HG03066 (cell line): ENCODE results near the gene TFAP2B.

Experiments used
- ATAC-seq: cut with Tn5 transposase; IDR thresholded peaks from one replicate; pipeline ENCODE4 v1.9.1; 2021; ENCODE audit warnings: low read depth; ENCODE audit not compliant: unreplicated experiment

The TFAP2B gene

DNA sequence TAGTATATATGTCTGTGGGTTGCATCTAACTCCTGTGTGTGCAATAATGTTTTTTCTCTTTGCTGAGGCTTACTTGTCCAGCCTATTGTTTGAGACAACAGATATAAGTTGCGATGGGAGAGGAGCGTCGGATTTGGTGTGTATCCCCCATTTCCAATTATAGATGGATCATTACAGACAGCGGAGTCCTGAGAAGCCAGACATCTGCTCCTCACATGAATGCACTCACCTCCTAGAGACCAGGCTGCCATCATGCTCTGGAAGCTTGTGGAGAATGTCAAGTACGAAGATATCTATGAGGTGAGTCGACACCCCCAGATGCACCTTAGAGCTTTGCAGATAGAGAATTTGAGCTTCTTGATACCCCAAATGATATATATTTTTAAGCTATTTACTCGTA lies at the start of gene TFAP2B:
Gene TFAP2B (plus strand): TSS at position 199 of the 400 bp plus-strand sequence. CDS start 21 bp downstream, at position 220.
- no peak for ATAC-seq

DNA sequence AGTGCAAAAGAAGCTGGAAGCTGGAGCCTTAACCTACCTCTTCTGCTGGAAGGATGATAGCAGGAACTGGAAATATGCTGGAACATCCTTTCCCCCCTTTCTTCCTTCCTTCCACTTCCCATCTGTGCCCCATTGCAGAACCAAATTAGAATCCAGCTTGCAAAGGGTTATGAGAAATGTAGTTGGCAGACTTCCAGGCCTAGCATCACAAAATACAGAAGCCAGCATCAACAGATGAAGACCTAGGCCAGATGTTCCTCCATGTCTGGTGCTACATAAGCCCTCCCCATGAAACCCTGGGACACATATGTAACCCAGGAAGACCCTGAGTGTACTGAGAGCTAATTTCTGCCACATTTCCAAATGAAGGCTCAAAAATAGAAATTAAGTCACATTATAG lies 40.0 kb upstream of the TFAP2B start:
- ATAC-seq = no peak

DNA sequence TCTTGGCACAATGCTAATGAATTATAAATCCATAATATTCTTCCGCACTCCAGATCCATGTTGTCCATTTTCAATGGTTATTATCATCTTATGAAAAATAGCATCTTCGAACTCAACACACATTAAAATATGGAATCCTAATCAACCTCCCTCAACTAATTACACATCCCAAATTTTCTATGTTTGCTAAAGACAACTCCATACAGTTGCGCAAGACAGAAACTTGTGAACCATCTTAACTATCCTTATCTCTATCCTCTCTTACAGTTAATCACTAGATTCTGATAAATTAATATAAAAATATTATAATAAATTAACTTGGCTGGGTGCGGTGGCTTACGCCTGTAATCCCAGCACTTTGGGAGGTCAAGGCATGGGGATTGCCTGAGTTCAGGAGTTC lies 38.3 kb upstream of the TFAP2B start:
- no peak for ATAC-seq

DNA sequence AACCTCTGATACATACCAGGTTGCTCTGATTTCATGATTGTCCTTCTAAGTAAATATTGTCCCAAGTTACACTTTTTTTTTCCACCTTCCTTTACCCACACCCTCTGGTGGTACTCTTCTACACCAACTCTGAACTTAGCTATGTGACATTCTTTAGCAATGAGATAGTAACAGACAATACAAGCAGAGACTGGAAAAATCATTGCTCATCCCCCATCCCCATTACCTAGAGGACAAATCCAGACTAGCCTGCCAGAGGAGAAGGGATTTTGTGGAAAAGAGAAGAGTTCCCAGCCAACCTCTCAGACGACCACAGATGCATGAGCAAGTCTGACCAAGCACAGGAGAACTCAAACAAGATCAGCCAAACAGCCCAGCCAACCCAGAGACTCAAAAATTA lies 32.8 kb upstream of the TFAP2B start:
- ATAC-seq = no peak

DNA sequence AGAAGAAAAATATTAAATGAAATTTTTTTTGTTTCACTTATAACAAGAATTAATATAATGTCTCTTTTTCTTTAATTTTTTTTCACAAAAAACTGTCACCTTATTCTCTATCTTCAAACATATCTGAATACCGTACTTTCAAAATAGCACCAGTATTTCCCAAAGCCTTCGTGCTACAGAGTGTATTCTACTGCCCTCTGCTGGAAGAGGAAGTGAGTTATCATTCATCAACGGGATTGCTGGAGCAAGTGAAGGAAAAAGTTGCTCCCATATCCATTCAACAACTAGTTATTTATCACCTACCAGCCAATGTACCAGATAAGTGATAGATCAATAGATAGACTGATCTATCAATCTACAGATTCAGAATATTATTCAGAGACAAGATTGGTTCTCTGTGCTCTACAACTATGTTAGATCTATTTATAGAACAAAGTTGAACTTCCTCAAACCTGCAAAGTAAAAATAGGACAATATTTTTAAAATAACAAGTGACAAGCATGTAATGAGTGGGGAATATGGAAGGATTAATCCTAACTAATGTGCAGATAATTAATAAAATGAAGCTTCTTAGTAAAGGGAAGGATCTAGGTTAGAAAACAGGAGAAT lies 26.7 kb upstream of the TFAP2B start:
- ATAC-seq = peak; percentile 70

DNA sequence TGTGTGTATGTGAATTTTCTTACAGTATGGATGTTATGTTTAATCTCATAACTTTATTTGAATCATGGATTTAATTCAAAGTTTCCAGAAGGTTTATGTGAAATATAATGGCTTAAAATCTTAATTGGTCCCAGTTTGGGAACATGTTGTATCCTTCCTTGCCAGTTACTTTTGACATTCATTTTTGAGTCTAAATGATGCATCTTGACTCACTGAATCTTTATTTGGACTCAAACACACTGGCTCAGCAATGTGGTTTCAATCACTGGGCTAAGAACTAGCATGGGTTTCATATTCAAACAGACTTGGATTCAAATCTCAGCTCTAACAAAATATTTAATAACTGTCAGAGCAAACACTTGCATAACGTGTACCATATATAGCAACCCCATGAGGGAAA lies 25.9 kb upstream of the TFAP2B start:
- no peak for ATAC-seq

DNA sequence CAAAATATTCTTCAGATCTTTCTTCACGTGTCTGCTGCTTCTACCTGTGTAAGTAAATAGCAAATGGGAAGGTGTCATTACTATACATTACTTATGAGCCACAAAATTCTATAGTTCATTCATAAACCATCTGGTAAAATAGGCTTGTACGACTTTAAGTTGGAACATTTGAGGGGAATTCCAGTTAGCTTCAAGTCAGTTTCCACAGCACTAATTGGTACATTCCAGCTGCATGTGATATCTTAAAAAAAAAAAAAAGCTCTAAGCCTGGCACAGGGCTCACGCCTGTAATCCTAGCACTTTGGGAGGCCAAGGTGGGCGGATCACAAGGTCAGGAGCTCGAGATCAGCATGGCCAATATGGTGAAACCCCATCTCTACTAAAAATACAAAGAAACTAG lies 23.1 kb upstream of the TFAP2B start:
- ATAC-seq = no peak

DNA sequence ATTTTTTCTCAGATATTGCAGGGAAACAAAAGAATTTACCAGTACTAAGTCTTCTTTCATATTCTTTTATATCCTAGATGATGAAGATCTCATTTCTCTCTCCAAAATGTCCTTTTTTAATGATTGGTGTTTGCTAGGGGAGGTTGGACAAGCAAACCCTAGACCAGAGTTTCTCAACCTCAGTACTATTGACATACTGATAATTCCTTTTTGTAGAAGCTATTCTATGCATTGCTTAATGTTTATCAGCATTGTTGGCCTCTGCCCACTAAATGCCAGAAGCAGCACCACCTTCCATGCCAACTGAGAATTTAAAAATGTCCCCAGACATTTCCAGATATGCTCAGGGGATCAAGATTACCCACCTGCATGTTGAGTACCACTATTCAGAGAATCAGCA lies 14.4 kb upstream of the TFAP2B start:
- no peak for ATAC-seq

DNA sequence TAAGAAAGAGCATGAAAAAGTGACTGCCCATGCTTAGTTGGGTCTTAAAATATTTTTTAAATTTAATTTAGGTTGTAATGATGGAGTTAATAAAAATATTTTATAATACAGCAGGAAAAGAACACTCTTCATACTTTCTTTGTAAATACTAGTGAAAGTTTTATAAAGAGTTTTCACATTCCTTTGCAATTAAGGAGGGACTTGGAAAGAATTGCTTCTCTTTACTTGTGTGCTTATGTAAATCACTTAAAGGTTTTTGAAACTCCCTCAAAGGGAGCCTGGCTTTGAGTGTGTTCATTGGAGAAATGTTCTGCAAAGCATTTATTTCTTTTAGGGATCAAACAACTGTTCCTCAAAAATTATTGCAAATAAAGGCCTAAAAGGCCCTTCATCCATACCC lies 11.6 kb upstream of the TFAP2B start:
- ATAC-seq = no peak

DNA sequence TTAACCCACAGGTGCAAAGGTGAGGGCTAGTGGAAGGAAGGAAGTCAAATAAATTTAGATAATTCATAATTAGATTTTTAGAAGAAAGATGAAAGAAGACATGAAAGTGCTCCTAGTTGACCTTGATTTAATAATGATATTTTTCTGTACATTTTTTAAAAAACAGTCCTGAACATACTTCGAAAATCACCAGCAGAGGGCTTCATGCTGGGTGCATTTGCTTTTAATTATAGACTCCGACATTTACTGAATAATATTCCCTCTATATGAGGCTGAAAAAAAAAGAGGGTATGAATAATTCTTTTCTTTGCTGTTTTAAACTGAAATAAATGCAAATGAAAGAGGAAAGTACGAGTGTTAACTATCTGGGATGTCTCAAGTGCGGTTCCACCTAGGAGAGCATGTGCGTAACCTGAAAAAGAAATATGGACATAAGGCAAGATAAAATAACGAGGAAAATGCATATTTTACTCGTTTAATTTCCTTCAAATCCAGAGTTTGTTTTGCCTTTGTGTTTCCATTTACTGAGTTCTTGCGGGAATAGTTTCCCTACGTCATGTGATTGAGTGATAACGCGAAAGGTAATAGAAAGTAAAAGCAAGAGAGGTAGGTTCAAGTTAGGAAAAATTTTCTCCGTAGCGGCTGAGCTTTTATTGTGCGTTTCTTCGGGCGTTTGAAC lies 3.1 kb upstream of the TFAP2B start:
- peak; percentile 40 for ATAC-seq

DNA sequence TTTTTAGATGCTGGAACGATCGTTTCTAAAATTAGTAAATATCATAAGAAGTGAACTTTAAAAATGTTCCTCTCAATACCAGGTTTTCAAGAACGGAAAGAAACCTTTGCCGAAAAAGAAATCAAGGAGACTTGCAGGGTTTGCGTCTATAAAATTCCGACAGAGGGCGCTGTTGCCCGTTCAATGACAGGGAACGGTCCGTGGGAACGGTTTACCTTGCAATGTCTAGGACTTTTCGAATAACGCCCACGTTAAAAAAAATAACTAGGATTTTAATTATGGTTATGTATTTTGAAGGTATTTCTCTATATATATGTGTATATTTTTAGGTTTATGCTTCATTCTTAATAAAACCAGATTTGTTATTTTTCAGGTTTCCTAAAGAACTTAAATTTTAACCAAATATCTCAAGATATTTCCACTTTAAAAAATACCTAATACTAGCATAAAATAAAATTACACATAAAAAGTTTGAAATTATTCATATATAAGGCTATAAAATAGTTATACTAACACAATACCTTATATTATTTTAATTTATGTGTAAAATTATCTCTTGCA lies 2.5 kb upstream of the TFAP2B start:
- peak; percentile 83 for ATAC-seq

DNA sequence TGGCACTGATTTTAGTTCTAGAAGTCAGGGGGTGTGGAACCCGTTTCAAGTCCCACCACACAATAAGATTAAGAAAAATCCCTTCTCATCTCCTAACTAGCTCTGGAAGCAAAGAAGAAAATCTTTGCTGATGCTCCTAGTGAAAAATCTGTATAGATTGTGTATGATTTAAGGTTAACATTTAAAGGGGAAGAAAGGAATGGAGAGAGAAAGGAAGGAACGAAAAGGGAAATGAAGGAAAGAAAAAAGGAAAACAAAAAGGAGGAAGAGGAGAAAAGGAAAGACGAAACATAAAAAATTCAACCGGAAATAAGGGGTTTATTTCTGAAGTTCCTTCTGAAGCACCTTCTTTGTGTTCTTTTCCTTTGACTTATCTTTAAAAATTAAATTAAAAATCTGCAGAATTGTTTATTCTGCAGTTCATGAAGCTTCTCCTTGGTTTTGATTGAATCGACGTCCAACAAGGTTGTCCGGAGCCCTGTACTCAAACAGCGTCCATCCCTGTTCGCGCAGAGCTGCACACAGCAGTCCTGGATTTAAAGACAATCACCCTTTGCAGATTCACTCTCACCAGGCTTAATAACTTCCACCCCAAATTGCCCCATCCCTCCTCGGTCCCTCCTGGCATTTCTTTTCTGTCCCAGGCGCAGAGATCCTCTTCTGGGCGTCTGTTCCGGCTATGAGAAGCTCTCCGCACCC lies 1.6 kb upstream of the TFAP2B start:
- no peak for ATAC-seq

DNA sequence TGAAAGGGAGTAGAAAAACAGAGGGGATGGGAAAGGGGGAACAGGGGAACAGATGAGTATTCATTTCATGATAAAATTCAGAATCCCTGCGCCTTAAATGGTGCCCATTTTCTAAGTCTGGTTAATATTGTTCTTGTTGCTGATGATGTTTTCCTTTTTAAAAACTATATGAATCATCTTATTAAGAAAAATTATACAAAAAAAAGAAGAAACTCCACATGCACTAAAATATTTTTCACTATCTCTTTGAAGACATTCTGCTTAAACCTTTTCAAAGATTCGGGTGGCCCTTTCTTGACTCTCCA lies 1.1 kb upstream of the TFAP2B start:
- ATAC-seq = no peak

DNA sequence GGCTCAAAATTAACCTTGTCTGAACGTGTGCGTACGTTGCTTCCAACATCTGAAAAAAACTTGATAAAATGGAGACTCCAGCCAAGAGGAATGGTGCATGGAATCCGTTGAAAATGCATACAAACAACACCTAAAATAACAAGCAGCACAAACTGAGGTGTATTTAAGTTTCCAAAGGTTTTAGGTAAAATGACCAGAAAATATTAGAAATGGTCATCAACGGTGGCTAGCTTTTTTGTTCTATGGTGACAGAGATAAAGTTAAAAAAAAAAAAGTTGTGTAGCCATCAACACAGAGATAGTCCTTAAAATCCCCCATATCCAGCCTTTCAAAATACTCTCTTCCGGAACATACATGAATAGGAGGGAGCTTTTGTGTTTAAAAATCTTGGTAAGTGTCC lies 651 bp upstream of the TFAP2B start:
- ATAC-seq = no peak

DNA sequence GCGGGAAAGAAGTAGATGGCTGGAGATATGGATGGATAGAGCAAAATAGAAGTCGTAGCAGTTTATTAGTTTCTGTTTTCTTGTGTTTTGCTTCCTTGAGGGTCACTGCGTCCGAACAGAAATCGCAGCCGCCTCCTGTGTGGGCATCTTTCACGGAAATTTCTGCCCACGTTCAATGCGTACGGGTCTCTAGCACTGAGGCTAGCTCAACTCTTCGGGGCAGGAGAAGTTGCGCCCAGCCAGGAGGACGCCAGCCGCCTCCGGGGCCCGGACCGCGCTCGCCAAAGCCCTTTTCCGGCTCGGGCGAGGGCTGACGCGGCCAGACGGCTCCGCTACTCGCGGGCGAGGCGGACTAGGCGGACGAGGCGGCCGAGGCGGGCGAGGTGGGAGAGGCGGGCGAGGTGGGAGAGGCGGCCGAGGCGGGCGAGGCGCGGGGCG lies 814 bp downstream of the TFAP2B start:
- no peak for ATAC-seq

DNA sequence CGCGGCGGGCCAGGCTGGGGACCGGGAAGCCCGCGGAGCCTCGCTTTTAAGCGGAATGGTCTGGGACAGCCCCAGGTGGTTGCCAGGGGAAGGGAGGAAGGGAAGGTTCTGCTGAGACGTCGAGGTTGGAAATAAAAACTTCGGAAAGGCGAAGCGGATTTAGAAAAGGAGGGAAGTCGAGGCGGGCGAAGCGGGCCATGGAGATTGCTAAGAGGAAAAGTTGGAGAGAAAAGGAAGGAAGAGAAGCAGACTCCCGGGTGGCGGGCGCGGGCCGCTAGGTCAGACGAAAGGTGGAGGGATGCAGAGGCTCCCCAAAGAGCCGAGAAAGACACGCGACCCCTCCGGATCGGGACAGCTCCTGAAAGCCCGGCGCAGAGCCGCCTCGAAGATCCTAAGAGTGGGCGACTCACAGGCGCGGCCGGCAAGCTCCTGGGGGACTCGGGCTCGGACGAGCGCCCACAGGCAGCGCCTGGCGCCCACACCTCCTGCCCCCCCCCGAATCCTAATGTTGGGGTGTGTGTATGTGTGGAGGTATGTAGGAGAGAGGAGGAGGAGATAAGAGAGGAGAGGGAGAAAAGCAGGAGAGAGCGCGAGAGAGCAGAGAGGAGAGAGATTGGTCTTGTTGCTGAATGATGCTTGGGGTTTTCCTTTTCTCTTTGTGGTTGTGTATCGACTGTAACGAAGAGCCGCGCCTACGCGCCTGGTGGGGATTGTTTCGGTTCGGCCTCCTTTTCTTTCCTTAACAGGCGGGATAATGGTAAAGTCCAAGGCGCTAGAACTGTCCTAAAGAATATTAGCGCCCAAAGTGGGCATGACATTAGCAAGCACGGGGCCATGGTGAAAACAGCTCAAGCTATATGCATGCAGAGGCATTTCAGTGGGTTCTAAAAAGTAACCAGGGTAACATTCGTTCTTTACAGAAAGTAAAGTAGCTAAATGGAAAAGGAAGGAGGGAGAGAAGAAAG lies 1.5 kb downstream of the TFAP2B start:
- ATAC-seq = no peak

DNA sequence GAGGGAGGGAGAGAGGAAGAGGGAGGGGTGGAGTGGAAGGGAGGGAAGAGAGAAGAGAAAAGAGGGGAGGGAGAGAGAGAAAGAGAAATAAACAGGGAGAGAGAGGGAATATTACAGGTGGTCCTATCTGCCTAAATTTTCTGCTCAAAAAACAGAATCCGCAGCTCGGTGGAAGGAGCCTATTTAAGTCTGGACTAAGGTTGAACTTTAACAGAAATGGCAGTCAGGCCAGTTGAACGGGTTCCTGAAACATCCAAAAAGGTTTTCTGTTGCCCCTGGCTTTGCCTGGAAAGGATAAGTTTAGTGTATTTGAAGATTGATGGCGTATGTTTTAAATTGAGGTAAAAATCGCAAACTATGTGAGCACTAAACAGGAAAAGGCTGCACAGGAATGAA lies 2.2 kb downstream of the TFAP2B start:
- no peak for ATAC-seq

DNA sequence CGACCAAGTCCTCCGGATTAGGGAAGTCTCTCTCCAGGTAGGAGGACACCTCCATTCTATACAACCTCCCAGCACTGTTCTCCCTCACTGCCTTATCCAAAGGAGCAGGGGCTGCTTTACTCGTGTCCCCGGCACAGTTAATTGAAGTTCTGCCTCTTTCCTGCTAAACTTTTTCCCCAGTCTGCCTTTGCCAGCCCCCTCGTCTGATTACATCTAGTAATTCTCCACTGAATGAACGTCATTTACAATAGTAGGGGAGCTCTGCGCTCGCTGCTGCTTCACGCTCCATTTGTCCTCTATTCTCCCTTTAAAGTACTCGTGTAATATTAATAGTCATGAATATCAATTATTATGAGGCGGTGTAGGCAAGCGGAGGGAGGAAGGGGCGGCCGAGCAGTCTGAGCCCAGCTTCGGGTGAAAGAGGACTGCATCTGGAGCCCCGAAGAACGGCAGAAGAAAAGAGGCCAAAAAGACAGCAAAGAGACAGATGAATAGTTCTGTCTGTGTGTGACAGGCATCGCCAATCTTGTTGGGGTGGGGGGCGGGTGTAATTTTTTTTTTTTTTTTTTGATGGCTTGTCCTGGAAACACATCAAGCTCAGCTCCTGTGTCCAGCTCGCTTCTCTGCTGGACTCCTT lies 2.9 kb downstream of the TFAP2B start:
- no peak for ATAC-seq

DNA sequence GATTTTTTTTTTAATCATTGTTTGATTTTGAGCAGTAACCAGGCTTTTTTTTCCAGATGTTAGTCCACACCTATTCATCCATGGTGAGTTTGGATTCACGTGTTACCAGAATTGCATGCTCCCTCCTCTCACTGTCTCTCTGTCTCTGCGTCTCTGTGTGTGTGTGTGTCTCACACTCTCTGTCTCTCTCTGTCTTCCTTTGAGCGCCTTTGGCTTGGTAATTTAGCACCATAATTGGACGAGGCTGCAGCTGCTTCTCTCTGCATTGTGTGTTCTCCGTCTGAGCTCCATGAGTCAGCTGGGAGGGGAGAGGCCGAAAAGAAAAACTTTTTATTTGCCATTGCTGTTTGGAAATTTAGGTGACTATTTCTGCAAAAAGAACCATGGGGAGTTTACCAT lies 3.4 kb downstream of the TFAP2B start:
- ATAC-seq = no peak
